GM12878 (cell line): ENCODE results near the gene MRGPRF. TPM values are rescaled to one million over a fixed set of nuclear protein-coding genes. Genes with fewer than 3 reads are reported as not detected.

Source experiments
- ATAC-seq: fragments of 200-7000 bp; cut with Tn5 transposase; 3 replicates; pipeline ENCODE4 v1.9.1; 2020; ENCODE audit warnings: mild to moderate bottlenecking, moderate library complexity
- BruUV-seq: library from RNA; stranded (reverse); fragments of 400-500 nt; replicated peaks from 2 replicates; lab custom pipeline; 2021; lab: Mats Ljungman, UMichigan
- CTCF ChIA-PET: fragments of 300-600 bp; sonication (Branson Sonifier 250); formaldehyde crosslinking; extraction: SDS; loops from one replicate; lab custom pipeline; 2021; ENCODE audit warnings: inconsistent platforms; lab: Yijun Ruan, JAX
- POLR2A ChIA-PET: fragments of 350-600 bp; formaldehyde crosslinking; extraction: SDS; loops from one replicate; lab custom pipeline; 2021; ENCODE audit warnings: inconsistent platforms; lab: Charles Lee
- RAD21 ChIA-PET: fragments of 300-600 bp; sonication (Branson Sonifier 250); formaldehyde crosslinking; loops from one replicate; lab custom pipeline; 2023; ENCODE audit warnings: antibody characterized with exemption; ENCODE audit not compliant: unreplicated experiment; lab: Charles Lee
- SMC1A ChIA-PET: fragments of 300-600 bp; sonication (Branson Sonifier 250); formaldehyde crosslinking; loops from one replicate; lab custom pipeline; 2023; ENCODE audit not compliant: unreplicated experiment, uncharacterized antibody; lab: Charles Lee
- DNase-seq: peaks from one replicate; pipeline ENCODE4 v3.0.0-alpha.2; 2011; ENCODE audit warnings: low read depth, low spot score
- FAIRE-seq: peaks from 3 replicates; lab custom pipeline; 2011; peaks lifted over from hg19 to GRCh38; lab: Jason Lieb, UNC
- H2AFZ ChIP-seq: 2 replicates; pipeline ENCODE4 v1.6.0; 2011; ENCODE audit warnings: low read depth, low read length, control low read depth; ENCODE audit not compliant: control insufficient read depth
- H3K27ac ChIP-seq: 2 replicates; pipeline ENCODE4 v1.5.1; 2011; ENCODE audit warnings: control low read depth; ENCODE audit not compliant: control insufficient read depth, insufficient read depth
- H3K27me3 ChIP-seq, 2 experiments: replicated peaks in 1 of 2; 2 replicates each; pipeline versions ENCODE4 v1.6.0 to v1.6.1; 2011; ENCODE audit warnings: low read length in 1 of 2; ENCODE audit not compliant: control insufficient read depth in 2 of 2, insufficient read depth in 2 of 2
- H3K36me3 ChIP-seq, 2 experiments: 2 replicates each; pipeline ENCODE4 v1.5.1; 2011; ENCODE audit warnings: low read length in 1 of 2; ENCODE audit not compliant: control insufficient read depth in 2 of 2, insufficient read depth in 2 of 2
- H3K4me1 ChIP-seq: 2 replicates; pipeline ENCODE4 v1.6.1; 2011; ENCODE audit warnings: mild to moderate bottlenecking, low read length, moderate library complexity, mixed read lengths; ENCODE audit not compliant: control insufficient read depth, insufficient read depth
- H3K4me2 ChIP-seq: 2 replicates; pipeline ENCODE4 v1.6.0; 2011; ENCODE audit warnings: control low read depth; ENCODE audit not compliant: control insufficient read depth, insufficient read depth
- H3K4me3 ChIP-seq: fragments of 200-600 bp; sonication (generic); 2 replicates; pipeline ENCODE4 v1.5.1; 2016
- H3K79me2 ChIP-seq: 2 replicates; pipeline ENCODE4 v1.6.0; 2011; ENCODE audit warnings: low read length; ENCODE audit not compliant: control insufficient read depth, insufficient read depth
- H3K9ac ChIP-seq: 2 replicates; pipeline ENCODE4 v1.8.0; 2011; ENCODE audit warnings: low read length, control low read depth, mixed read lengths; ENCODE audit not compliant: control insufficient read depth, insufficient read depth
- H3K9me3 ChIP-seq: replicated peaks from 3 replicates; pipeline ENCODE4 v1.5.1; 2011; ENCODE audit warnings: mild to moderate bottlenecking, low read length; ENCODE audit not compliant: control insufficient read depth, insufficient read depth
- H4K20me1 ChIP-seq: 2 replicates; pipeline ENCODE4 v1.6.0; 2011; ENCODE audit not compliant: control insufficient read depth, insufficient read depth
- BMI1 ChIP-seq: fragments of 450-650 bp; IDR thresholded peaks from 2 replicates; pipeline ENCODE4 v1.6.1; 2016; ENCODE audit warnings: mild to moderate bottlenecking, moderate library complexity, borderline replicate concordance
- FOS ChIP-seq: IDR thresholded peaks from 3 replicates; pipeline ENCODE4 v1.6.1; 2011; ENCODE audit warnings: borderline replicate concordance; ENCODE audit not compliant: insufficient read length; ENCODE audit errors: extremely low read depth
- JUND ChIP-seq: IDR thresholded peaks from 2 replicates; pipeline ENCODE4 v1.6.1; 2012; ENCODE audit warnings: low read depth, mild to moderate bottlenecking, low read length, improper control_type of control experiment, moderate library complexity
- KLF5 ChIP-seq: fragments of 450-650 bp; IDR thresholded peaks from 2 replicates; pipeline ENCODE4 v1.6.1; 2014; ENCODE audit warnings: mild to moderate bottlenecking; ENCODE audit not compliant: partially characterized antibody
- NR2C1 ChIP-seq: fragments of 450-650 bp; IDR thresholded peaks from 2 replicates; pipeline ENCODE4 v1.6.1; 2017; ENCODE audit warnings: antibody characterized with exemption, mild to moderate bottlenecking, moderate library complexity
- PAX8 ChIP-seq: fragments of 450-650 bp; IDR thresholded peaks from 2 replicates; pipeline ENCODE4 v1.6.1; 2017; ENCODE audit warnings: mild to moderate bottlenecking, moderate library complexity
- WGBS: methylation state at CpG from one replicate; pipeline ENCODE4 v1.1.6; 2016; ENCODE audit warnings: low lambda C conversion rate; ENCODE audit not compliant: insufficient replicate concordance, insufficient coverage; ENCODE audit errors: missing lambda C conversion rate; 5-methylcytosine and 5-hydroxymethylcytosine counted together
- in situ Hi-C: fragments of 300-500 bp; cut with MboI; formaldehyde crosslinking; loops from 9 replicates; pipeline ENCODE4 v1.14.3; 2018; ENCODE audit warnings: mixed read lengths
- intact Hi-C: fragments of 100-400 bp; cut with micrococcal nuclease; formaldehyde crosslinking; loops from one replicate; pipeline ENCODE4 v1.14.2; 2022; ENCODE audit not compliant: unreplicated experiment
- polyA plus RNA-seq, 11 experiments: library from polyadenylated mRNA; depleted of rRNA in 4 of 11; unstranded in 6 of 11; stranded (reverse) in 5 of 11; fragments of >200 nt; fragmentation: Nextera tagmentation in 4 of 11; fragmentation: Illumina TruSeq in 1 of 11; extraction: Ambion mirVana in 4 of 11; extraction: Trizol in 1 of 11; gene quantifications; 1 replicate in 1 of 11; 2 replicates in 10 of 11; pipeline versions ENCODE4 v1.2.1 to v1.2.3, GENCODE V29; 2011 to 2016; ENCODE audit warnings: inconsistent platforms in 2 of 11, missing spikeins in 2 of 11, low read depth in 1 of 11
- total RNA-seq, 4 experiments: library from RNA; depleted of rRNA in 3 of 4; stranded (reverse); fragments of >200 nt in 3 of 4; fragmentation: Illumina TruSeq in 1 of 4; extraction: Trizol in 1 of 4; gene quantifications; 2 replicates each; pipeline versions ENCODE4 v1.2.1 to v1.2.3, GENCODE V29; 2013 to 2021
- TF ChIP-seq, protein P1 (sequence below): IDR thresholded peaks from 2 replicates; pipeline ENCODE4 v1.6.1; 2011; ENCODE audit warnings: low read depth, low read length, improper control_type of control experiment, borderline replicate concordance

The MRGPRF gene
- total and polyA plus RNA-seq, 10 of the 15 experiments (the other 5 are each of a cell fraction or from before 2014, with no cell fraction given): not detected

- DNase-seq (no peak), FAIRE-seq (no peak), ATAC-seq (no peak)
- no peak overlapping the region for H3K4me2 ChIP-seq
- no peak for TF ChIP-seq BMI1
- no peak for TF ChIP-seq NR2C1
- no peak for TF ChIP-seq PAX8
- TF ChIP-seq JUND: no peak
- no peak for TF ChIP-seq KLF5
- TF ChIP-seq FOS: no peak
- TF ChIP-seq, protein P1, sequence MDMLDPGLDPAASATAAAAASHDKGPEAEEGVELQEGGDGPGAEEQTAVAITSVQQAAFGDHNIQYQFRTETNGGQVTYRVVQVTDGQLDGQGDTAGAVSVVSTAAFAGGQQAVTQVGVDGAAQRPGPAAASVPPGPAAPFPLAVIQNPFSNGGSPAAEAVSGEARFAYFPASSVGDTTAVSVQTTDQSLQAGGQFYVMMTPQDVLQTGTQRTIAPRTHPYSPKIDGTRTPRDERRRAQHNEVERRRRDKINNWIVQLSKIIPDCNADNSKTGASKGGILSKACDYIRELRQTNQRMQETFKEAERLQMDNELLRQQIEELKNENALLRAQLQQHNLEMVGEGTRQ: no peak
- no peaks in the 10 kb centered on the region for H3K79me2 ChIP-seq
- intact Hi-C loops: no loop called here
- no peak overlapping the region for H2AFZ ChIP-seq
- ChIA-PET CTCF (no interaction called here), RAD21 (no interaction called here), SMC1A (no interaction called here), POLR2A (no interaction called here)
- no peaks in the 10 kb centered on the region; the same call in 1 of the 2 replicates for H3K4me1 ChIP-seq
- no peaks in the 10 kb centered on the region for H3K9me3 ChIP-seq
- no TSS peak for BruUV-seq
- in situ Hi-C loops: no loop called here
- no peak overlapping the region for H3K9ac ChIP-seq
- WGBS: 9% methylated on average over 9 of the region's 9 CpGs
- H3K27me3 ChIP-seq: peaks cover 2 to 3% of the 10 kb centered on the region in 2 experiments; a peak in 3 of 4 replicates
- no peak overlapping the region for H3K27ac ChIP-seq
- H3K36me3 ChIP-seq: no peaks in the 10 kb centered on the region
- H4K20me1 ChIP-seq: no peaks in the 10 kb centered on the region
- H3K4me3 ChIP-seq: no peak overlapping the region
Measured at GRCh38 chr11:69003301-69003865, 9.7 kb downstream of the MRGPRF start.
